Endodermal cell (in vitro differentiated cells): Measurements from ENCODE around the gene THEM4. TPM values are rescaled to one million over a fixed set of nuclear protein-coding genes. Genes with fewer than 3 reads are reported as not detected.

Source experiments
- DNase-seq: peaks from one replicate; pipeline ENCODE4 v3.0.0-alpha.2; 2017
- H3K27ac ChIP-seq: 2 replicates; pipeline ENCODE4 v1.5.1; 2013; ENCODE audit warnings: mild to moderate bottlenecking, low read depth, low read length, moderate library complexity
- H3K27me3 ChIP-seq: 2 replicates; pipeline ENCODE4 v1.6.1; 2013; ENCODE audit warnings: mild to moderate bottlenecking, low read length, moderate library complexity; ENCODE audit not compliant: insufficient read depth, control insufficient read depth, poor library complexity, severe bottlenecking
- H3K36me3 ChIP-seq: 2 replicates; pipeline ENCODE4 v1.7.0; 2013; ENCODE audit warnings: mild to moderate bottlenecking, low read length, moderate library complexity; ENCODE audit not compliant: control insufficient read depth, insufficient read depth
- H3K4me1 ChIP-seq: one replicate; pipeline ENCODE4 v1.7.0; 2013; ENCODE audit warnings: low read length; ENCODE audit not compliant: control insufficient read depth, insufficient read depth
- H3K4me3 ChIP-seq: 2 replicates; pipeline ENCODE4 v1.5.1; 2013; ENCODE audit warnings: mild to moderate bottlenecking, low read length, moderate library complexity
- H3K9ac ChIP-seq: 2 replicates; pipeline ENCODE4 v1.6.1; 2013; ENCODE audit warnings: mild to moderate bottlenecking, low read length, moderate library complexity; ENCODE audit not compliant: poor library complexity, severe bottlenecking; ENCODE audit errors: extremely low read depth
- H3K9me3 ChIP-seq: 2 replicates; pipeline ENCODE4 v1.6.1; 2013; ENCODE audit warnings: mild to moderate bottlenecking, low read length, moderate library complexity; ENCODE audit not compliant: control insufficient read depth
- H3K27ac Mint-ChIP-seq: 2 replicates; pipeline ENCODE4 v1.8.0; 2020; ENCODE audit warnings: mixed read lengths
- H3K27me3 Mint-ChIP-seq: 2 replicates; pipeline ENCODE4 v1.8.0; 2021; ENCODE audit warnings: mild to moderate bottlenecking, mixed read lengths; ENCODE audit not compliant: insufficient read depth
- H3K36me3 Mint-ChIP-seq: 2 replicates; pipeline ENCODE4 v1.8.0; 2020; ENCODE audit warnings: low read depth, mixed read lengths
- H3K4me1 Mint-ChIP-seq: 2 replicates; pipeline ENCODE4 v1.8.0; 2020; ENCODE audit warnings: mixed read lengths
- H3K4me3 Mint-ChIP-seq: 2 replicates; pipeline ENCODE4 v1.8.0; 2020; ENCODE audit warnings: mild to moderate bottlenecking, moderate library complexity, mixed read lengths
- H3K9me3 Mint-ChIP-seq: 2 replicates; pipeline ENCODE4 v1.8.0; 2020; ENCODE audit warnings: mild to moderate bottlenecking, mixed read lengths
- CTCF ChIP-seq: fragments of 200-600 bp; sonication (generic); conservative IDR thresholded peaks from 2 replicates; pipeline ENCODE4 v1.5.0; 2021; ENCODE audit warnings: antibody characterized with exemption, mild to moderate bottlenecking
- WGBS, 2 experiments: methylation state at CpG; one replicate each; pipeline versions ENCODE4 v1.1.5 to v1.1.7; 2013; ENCODE audit warnings: missing lambda C conversion rate in 2 of 2, mixed read lengths in 1 of 2; ENCODE audit not compliant: insufficient coverage in 1 of 2, insufficient read length in 1 of 2; 5-methylcytosine and 5-hydroxymethylcytosine counted together
- total RNA-seq, 2 donors: library from RNA; stranded (reverse); fragmentation: NEBNext Ultra II Directional in 1 of 2; extraction: Animal tissue kit (Norgen Biotek cat#: 25700) in 1 of 2; gene quantifications; 2 replicates in 1 of 2; 3 replicates in 1 of 2; pipeline ENCODE4 v1.2.1, GENCODE V29; 2021

THEM4 gene
- total RNA-seq, 2 donors from 2014 or later: 12.2 to 14.3 TPM

GRCh38 chr1:151914076-151914475 is 4.8 kb upstream of the THEM4 start:
- Histone ChIP-seq H3K36me3 (no peaks in the 10 kb centered on the region), H3K4me3 (no peak overlapping the region), H3K27ac (no peak overlapping the region), H3K9ac (no peak overlapping the region), H3K4me1 (peaks cover 2% of the 10 kb centered on the region), H3K27me3 (no peaks in the 10 kb centered on the region), H3K9me3 (peaks cover 9% of the 10 kb centered on the region)
- 90 to 100% methylated on average over 1 to 2 of the region's 2 CpGs for WGBS, 2 experiments
- Mint-ChIP-seq H3K4me3 (no peak overlapping the region), H3K9me3 (peaks cover 12% of the 10 kb centered on the region), H3K27ac (no peak overlapping the region), H3K27me3 (peaks cover 9% of the 10 kb centered on the region), H3K36me3 (no peaks in the 10 kb centered on the region), H3K4me1 (no peaks in the 10 kb centered on the region)
- no peak for TF ChIP-seq CTCF
- no peak for DNase-seq

- peaks cover 9% of the 10 kb centered on the region for H3K27me3 Mint-ChIP-seq
- TF ChIP-seq CTCF: no peak
- 100% methylated on average over 1 of the region's 1 CpG; no CpG with 5 or more reads in 1 of the 2 experiments for WGBS, 2 experiments
Measured at GRCh38 chr1:151912973-151913372, 3.7 kb upstream of the THEM4 start.

GRCh38 chr1:151908228-151908691 is 1.1 kb downstream of the THEM4 start:
- no peak overlapping the region for H3K27ac ChIP-seq
- peak overlapping the region; percentile 91 for H3K4me3 ChIP-seq
- Mint-ChIP-seq H3K4me1 (peaks cover 5% of the 10 kb centered on the region), H3K27ac (no peak overlapping the region), H3K9me3 (peaks cover 53% of the 10 kb centered on the region), H3K27me3 (peaks cover 1% of the 10 kb centered on the region), H3K36me3 (peaks cover 39% of the 10 kb centered on the region), H3K4me3 (peak overlapping the region; percentile 88)
- WGBS, 2 experiments: 70 to 85% methylated on average over 6 to 10 of the region's 10 CpGs
- peaks cover 12% of the 10 kb centered on the region for H3K36me3 ChIP-seq
- DNase-seq: peak; percentile 70
- peak; percentile 36 for TF ChIP-seq CTCF
- no peak overlapping the region for H3K9ac ChIP-seq
- peaks cover 51% of the 10 kb centered on the region for H3K9me3 ChIP-seq
- peaks cover 2% of the 10 kb centered on the region for H3K4me1 ChIP-seq
- H3K27me3 ChIP-seq: no peaks in the 10 kb centered on the region

More at GRCh38 chr1:151912973-151913372, 3.7 kb upstream of the THEM4 start:
- Mint-ChIP-seq H3K27ac (no peak overlapping the region), H3K4me1 (peaks cover 3% of the 10 kb centered on the region), H3K36me3 (peaks cover 4% of the 10 kb centered on the region), H3K4me3 (no peak overlapping the region), H3K9me3 (peaks cover 19% of the 10 kb centered on the region)
- no peak overlapping the region for H3K9ac ChIP-seq
- peaks cover 3% of the 10 kb centered on the region for H3K36me3 ChIP-seq
- H3K4me3 ChIP-seq: no peak overlapping the region
- H3K27me3 ChIP-seq: no peaks in the 10 kb centered on the region
- DNase-seq: no peak
- H3K4me1 ChIP-seq: peaks cover 2% of the 10 kb centered on the region
- peaks cover 19% of the 10 kb centered on the region for H3K9me3 ChIP-seq
- no peak overlapping the region for H3K27ac ChIP-seq
